KMS-11 (cell line): ENCODE measurements around the gene MYO3B.

Experiments used
- H2AFZ ChIP-seq: fragments of 200-600 bp; sonication (generic); 2 replicates; pipeline ENCODE4 v1.6.1; 2016; ENCODE audit warnings: antibody characterized with exemption, mixed run types, low read depth
- H3K27ac ChIP-seq: fragments of 200-600 bp; sonication (generic); 2 replicates; pipeline ENCODE4 v1.6.1; 2016; ENCODE audit warnings: mild to moderate bottlenecking, mixed run types
- H3K27me3 ChIP-seq: fragments of 200-600 bp; sonication (generic); 2 replicates; pipeline ENCODE4 v1.6.1; 2017; ENCODE audit warnings: mild to moderate bottlenecking, low read depth, mixed run types, moderate library complexity; ENCODE audit not compliant: insufficient read depth
- H3K36me3 ChIP-seq: fragments of 200-600 bp; sonication (generic); 2 replicates; pipeline ENCODE4 v1.6.1; 2017; ENCODE audit warnings: mild to moderate bottlenecking, mixed run types; ENCODE audit not compliant: insufficient read depth
- H3K4me1 ChIP-seq: fragments of 200-600 bp; sonication (generic); 2 replicates; pipeline ENCODE4 v1.6.1; 2016; ENCODE audit warnings: mild to moderate bottlenecking, low read depth, mixed run types; ENCODE audit not compliant: poor library complexity, severe bottlenecking
- H3K4me2 ChIP-seq: fragments of 200-600 bp; sonication (generic); 2 replicates; pipeline ENCODE4 v1.7.0; 2016; ENCODE audit warnings: mild to moderate bottlenecking, mixed run types
- H3K4me3 ChIP-seq: fragments of 200-600 bp; sonication (generic); IDR thresholded peaks from 2 replicates; pipeline ENCODE4 v1.6.1; 2017; ENCODE audit warnings: low read depth, low read length, mixed read lengths; ENCODE audit not compliant: insufficient read depth
- H3K79me2 ChIP-seq: fragments of 200-600 bp; sonication (generic); 2 replicates; pipeline ENCODE4 v1.6.1; 2016; ENCODE audit warnings: low read depth, mixed run types; ENCODE audit not compliant: insufficient read depth
- H3K9ac ChIP-seq: fragments of 200-600 bp; sonication (generic); 2 replicates; pipeline ENCODE4 v1.6.1; 2016; ENCODE audit warnings: mild to moderate bottlenecking, mixed run types
- H4K20me1 ChIP-seq: fragments of 200-600 bp; sonication (generic); 2 replicates; pipeline ENCODE4 v1.6.1; 2016; ENCODE audit warnings: mild to moderate bottlenecking, mixed run types; ENCODE audit not compliant: insufficient read depth
- TF ChIP-seq, protein P1 (sequence below): fragments of 200-600 bp; sonication (generic); conservative IDR thresholded peaks from 2 replicates; pipeline ENCODE4 v1.6.1; 2017; ENCODE audit warnings: low read depth, mild to moderate bottlenecking, antibody characterized with exemption, low read length, moderate library complexity, mixed read lengths

MYO3B gene

DNA sequence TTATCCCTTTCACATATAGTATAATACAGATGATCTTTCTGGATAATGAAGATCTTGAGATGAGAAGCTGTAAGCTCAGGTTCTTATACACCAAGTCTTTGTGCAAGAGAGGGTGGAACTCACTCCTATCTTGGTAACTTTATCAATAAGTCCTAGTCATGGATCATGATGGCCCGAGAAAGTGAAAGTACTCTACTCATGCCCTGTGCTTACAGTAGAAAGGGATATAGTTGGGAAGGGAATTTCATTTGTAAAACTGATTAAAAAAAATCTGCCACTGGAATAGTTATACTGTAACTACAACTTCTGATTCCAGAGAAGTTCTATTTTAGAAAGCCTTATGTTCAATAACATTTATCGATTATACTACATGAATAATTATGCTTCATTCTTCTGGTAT is 51.8 kb downstream of the MYO3B start:
- Histone ChIP-seq H3K4me2 (no peak overlapping the region), H2AFZ (no peak overlapping the region), H3K36me3 (no peaks in the 10 kb centered on the region), H4K20me1 (no peaks in the 10 kb centered on the region), H3K9ac (no peak overlapping the region), H3K4me3 (no peak overlapping the region), H3K27me3 (no peaks in the 10 kb centered on the region), H3K27ac (no peak overlapping the region), H3K4me1 (peaks cover 9% of the 10 kb centered on the region), H3K79me2 (no peaks in the 10 kb centered on the region)
- TF ChIP-seq, protein P1, sequence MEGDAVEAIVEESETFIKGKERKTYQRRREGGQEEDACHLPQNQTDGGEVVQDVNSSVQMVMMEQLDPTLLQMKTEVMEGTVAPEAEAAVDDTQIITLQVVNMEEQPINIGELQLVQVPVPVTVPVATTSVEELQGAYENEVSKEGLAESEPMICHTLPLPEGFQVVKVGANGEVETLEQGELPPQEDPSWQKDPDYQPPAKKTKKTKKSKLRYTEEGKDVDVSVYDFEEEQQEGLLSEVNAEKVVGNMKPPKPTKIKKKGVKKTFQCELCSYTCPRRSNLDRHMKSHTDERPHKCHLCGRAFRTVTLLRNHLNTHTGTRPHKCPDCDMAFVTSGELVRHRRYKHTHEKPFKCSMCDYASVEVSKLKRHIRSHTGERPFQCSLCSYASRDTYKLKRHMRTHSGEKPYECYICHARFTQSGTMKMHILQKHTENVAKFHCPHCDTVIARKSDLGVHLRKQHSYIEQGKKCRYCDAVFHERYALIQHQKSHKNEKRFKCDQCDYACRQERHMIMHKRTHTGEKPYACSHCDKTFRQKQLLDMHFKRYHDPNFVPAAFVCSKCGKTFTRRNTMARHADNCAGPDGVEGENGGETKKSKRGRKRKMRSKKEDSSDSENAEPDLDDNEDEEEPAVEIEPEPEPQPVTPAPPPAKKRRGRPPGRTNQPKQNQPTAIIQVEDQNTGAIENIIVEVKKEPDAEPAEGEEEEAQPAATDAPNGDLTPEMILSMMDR, result no peak

- Histone ChIP-seq H3K4me2 (no peak overlapping the region), H3K27me3 (no peaks in the 10 kb centered on the region), H3K4me3 (no peak overlapping the region), H3K79me2 (no peaks in the 10 kb centered on the region), H2AFZ (no peak overlapping the region), H3K4me1 (peaks cover 2% of the 10 kb centered on the region), H4K20me1 (no peaks in the 10 kb centered on the region), H3K27ac (no peak overlapping the region), H3K9ac (no peak overlapping the region), H3K36me3 (no peaks in the 10 kb centered on the region)
- TF ChIP-seq, protein P1, result peak; percentile 83
Measured at GRCh38 chr2:170235860-170236679, 58.1 kb downstream of the MYO3B start.

DNA sequence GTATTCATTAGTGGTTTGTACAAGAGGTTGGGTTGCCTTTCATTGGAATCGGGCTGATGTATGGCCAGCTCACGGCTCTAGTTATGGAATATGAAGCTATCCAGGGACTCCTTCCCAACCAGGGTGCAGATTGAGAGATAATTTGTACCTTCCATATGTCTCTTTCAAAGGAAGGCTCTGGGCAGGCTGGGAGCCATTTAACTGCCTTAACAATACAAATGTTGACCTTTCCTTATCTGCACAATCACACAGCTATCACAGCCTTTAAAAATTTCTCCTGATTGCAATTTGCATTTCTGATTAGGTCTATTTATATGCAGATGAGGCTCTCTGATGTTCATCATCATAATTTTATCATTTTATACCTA is 58.7 kb downstream of the MYO3B start:
- Histone ChIP-seq H3K27ac (no peak overlapping the region), H3K36me3 (no peaks in the 10 kb centered on the region), H2AFZ (no peak overlapping the region), H3K9ac (no peak overlapping the region), H3K4me1 (no peaks in the 10 kb centered on the region), H3K4me2 (no peak overlapping the region), H3K4me3 (no peak overlapping the region), H3K79me2 (no peaks in the 10 kb centered on the region), H4K20me1 (no peaks in the 10 kb centered on the region), H3K27me3 (no peaks in the 10 kb centered on the region)
- TF ChIP-seq, protein P1, result no peak

DNA sequence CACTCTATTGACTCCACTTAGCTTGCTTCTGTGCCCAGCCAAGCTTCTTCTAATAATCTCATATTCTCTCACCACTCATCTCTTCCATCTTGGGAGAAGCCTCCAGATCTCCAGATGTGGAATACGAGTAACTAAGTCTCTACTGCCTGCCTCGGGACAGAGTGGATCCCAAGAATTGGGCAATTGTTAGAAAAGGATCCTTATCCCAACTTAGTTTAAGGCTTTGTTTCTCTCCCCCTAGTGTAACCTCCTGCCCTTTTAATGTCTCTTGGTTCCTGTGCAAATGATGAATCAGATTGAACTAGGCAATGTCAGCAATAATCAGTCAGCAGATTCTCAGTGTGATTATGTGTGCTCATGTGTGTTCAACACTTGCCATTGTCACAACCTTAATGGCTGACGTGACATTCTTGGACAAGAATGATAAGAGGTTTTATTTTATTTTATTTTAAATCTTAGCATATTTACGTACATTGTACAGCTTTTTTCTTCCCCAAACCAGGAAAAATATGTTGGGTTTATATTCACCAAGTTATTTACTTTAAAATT is 59.7 kb downstream of the MYO3B start:
- Histone ChIP-seq H3K4me3 (no peak overlapping the region), H3K79me2 (no peaks in the 10 kb centered on the region), H4K20me1 (no peaks in the 10 kb centered on the region), H3K27me3 (no peaks in the 10 kb centered on the region), H3K4me1 (no peaks in the 10 kb centered on the region), H3K36me3 (no peaks in the 10 kb centered on the region), H3K27ac (no peak overlapping the region), H2AFZ (no peak overlapping the region), H3K9ac (no peak overlapping the region), H3K4me2 (no peak overlapping the region)
- TF ChIP-seq, protein P1, result no peak
